Measurements from ENCODE around the gene GPC4. TPM values are rescaled to one million over a fixed set of nuclear protein-coding genes. Genes with fewer than 3 reads are reported as not detected.

GPC4 gene
- total and polyA plus RNA-seq, 10 of the 15 experiments (the other 5 are each of a cell fraction or from before 2014, with no cell fraction given) = 0.04 to 5.8 (median 0.13) TPM

GRCh38 chrX:133417364-133417763 lies 2.1 kb upstream of the GPC4 start:
- ChIA-PET POLR2A (no interaction called here), CTCF (interaction anchor here (1.3 to 1.4 kb wide), 2 partner anchors 9 to 27 kb away, joined by 3 to 4 read pairs; no protein-coding TSS in a partner anchor), SMC1A (ENCODE audit: uncharacterized antibody, unreplicated experiment) (interaction anchor here (1.3 to 1.8 kb wide), 3 partner anchors 10 to 72 kb away, joined by 3 to 5 read pairs (median 4); no protein-coding TSS in a partner anchor), RAD21 (ENCODE audit: unreplicated experiment) (interaction anchor here (1.2 to 1.4 kb wide), 2 partner anchors 21 to 25 kb away, joined by 3 to 4 read pairs; no protein-coding TSS in a partner anchor)
- 36% methylated on average over 6 of the region's 6 CpGs for WGBS (ENCODE audit: insufficient coverage, insufficient replicate concordance, low lambda C conversion rate, missing lambda C conversion rate)
- Histone ChIP-seq H3K4me2 (ENCODE audit: control insufficient read depth, insufficient read depth) (no peak overlapping the region), H3K9me3 (replicated peaks; ENCODE audit: control insufficient read depth, insufficient read depth, low read length) (no peaks in the 10 kb centered on the region; the same call in 1 of the 3 replicates), H2AFZ (ENCODE audit: control insufficient read depth, low read depth, low read length) (no peak overlapping the region), H3K9ac (ENCODE audit: control insufficient read depth, insufficient read depth, low read length) (no peak overlapping the region), H3K4me1 (ENCODE audit: control insufficient read depth, insufficient read depth, low read length) (no peaks in the 10 kb centered on the region), H4K20me1 (ENCODE audit: control insufficient read depth, insufficient read depth) (no peaks in the 10 kb centered on the region), H3K4me3 (no peak overlapping the region), H3K79me2 (ENCODE audit: control insufficient read depth, insufficient read depth, low read length) (no peaks in the 10 kb centered on the region), H3K27ac (ENCODE audit: control insufficient read depth, insufficient read depth) (no peak overlapping the region), H3K36me3 (ENCODE audit: control insufficient read depth in 2 of 2, insufficient read depth in 2 of 2, low read length in 1 of 2) (no peaks in the 10 kb centered on the region), H3K27me3 (replicated peaks in 1 of 2; ENCODE audit: control insufficient read depth in 2 of 2, insufficient read depth in 2 of 2, low read length in 1 of 2) (no peaks in the 10 kb centered on the region)
- in situ Hi-C loops (cut with MboI) (no loop called here), intact Hi-C loops (cut with micrococcal nuclease; ENCODE audit: unreplicated experiment) (no loop called here)
- no peak for FAIRE-seq
- TF ChIP-seq CBX5 (IDR thresholded peaks at IDR 0.05; ENCODE audit: low read depth) = no peak
- no peak for TF ChIP-seq E2F4 (IDR thresholded peaks at IDR 0.05; ENCODE audit: low read depth, low read length)
- no peak for TF ChIP-seq DPF2 (IDR thresholded peaks at IDR 0.05)
- TF ChIP-seq RUNX3 (IDR thresholded peaks at IDR 0.05; ENCODE audit: low read length) = no peak
- TF ChIP-seq, protein P1, sequence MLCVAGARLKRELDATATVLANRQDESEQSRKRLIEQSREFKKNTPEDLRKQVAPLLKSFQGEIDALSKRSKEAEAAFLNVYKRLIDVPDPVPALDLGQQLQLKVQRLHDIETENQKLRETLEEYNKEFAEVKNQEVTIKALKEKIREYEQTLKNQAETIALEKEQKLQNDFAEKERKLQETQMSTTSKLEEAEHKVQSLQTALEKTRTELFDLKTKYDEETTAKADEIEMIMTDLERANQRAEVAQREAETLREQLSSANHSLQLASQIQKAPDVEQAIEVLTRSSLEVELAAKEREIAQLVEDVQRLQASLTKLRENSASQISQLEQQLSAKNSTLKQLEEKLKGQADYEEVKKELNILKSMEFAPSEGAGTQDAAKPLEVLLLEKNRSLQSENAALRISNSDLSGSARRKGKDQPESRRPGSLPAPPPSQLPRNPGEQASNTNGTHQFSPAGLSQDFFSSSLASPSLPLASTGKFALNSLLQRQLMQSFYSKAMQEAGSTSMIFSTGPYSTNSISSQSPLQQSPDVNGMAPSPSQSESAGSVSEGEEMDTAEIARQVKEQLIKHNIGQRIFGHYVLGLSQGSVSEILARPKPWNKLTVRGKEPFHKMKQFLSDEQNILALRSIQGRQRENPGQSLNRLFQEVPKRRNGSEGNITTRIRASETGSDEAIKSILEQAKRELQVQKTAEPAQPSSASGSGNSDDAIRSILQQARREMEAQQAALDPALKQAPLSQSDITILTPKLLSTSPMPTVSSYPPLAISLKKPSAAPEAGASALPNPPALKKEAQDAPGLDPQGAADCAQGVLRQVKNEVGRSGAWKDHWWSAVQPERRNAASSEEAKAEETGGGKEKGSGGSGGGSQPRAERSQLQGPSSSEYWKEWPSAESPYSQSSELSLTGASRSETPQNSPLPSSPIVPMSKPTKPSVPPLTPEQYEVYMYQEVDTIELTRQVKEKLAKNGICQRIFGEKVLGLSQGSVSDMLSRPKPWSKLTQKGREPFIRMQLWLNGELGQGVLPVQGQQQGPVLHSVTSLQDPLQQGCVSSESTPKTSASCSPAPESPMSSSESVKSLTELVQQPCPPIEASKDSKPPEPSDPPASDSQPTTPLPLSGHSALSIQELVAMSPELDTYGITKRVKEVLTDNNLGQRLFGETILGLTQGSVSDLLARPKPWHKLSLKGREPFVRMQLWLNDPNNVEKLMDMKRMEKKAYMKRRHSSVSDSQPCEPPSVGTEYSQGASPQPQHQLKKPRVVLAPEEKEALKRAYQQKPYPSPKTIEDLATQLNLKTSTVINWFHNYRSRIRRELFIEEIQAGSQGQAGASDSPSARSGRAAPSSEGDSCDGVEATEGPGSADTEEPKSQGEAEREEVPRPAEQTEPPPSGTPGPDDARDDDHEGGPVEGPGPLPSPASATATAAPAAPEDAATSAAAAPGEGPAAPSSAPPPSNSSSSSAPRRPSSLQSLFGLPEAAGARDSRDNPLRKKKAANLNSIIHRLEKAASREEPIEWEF (IDR thresholded peaks at IDR 0.05; ENCODE audit: insufficient replicate concordance, low read depth, low read length) = no peak
- TF ChIP-seq BMI1 (IDR thresholded peaks at IDR 0.05; ENCODE audit: borderline replicate concordance) = no peak
- TF ChIP-seq SMC3 (IDR thresholded peaks at IDR 0.05; ENCODE audit: borderline replicate concordance, low read length) = no peak
- no peak for TF ChIP-seq ZZZ3 (IDR thresholded peaks at IDR 0.05; ENCODE audit: control insufficient read depth, insufficient read length, low read depth)
- no TSS peak for BruUV-seq (replicated peaks)
- no peak for ATAC-seq
- no peak for DNase-seq (ENCODE audit: low read depth, low spot score)
